ENCODE results near the gene OPN1LW. TPM values are rescaled to one million over a fixed set of nuclear protein-coding genes. Genes with fewer than 3 reads are reported as not detected.
"Not testable (repeated sequence)": the region's sequence is repeated elsewhere in the genome, so short reads cannot be mapped to it uniquely, and the experiment has no call there.

Gene OPN1LW
- total RNA-seq, 1 experiment from 2014 or later, result not detected

DNA sequence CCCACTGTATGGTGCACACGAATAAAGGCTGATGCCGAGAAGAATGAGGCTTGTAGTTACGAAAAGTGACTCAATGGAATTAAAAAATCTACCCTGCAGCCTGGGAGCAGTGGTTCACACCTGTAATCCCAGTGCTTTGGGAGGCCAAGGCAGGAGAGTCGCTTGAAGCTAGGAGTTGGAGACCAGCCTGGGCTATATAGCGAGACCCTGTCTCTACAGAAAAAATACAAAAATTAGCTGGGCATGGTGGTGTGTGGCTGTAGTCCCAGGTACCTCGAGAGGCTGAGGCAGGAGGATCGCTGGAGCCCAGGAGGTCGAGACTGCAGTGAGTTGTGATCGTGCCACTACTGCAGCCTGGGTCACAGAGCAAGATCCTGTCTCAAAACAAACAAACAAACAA lies 11.7 kb upstream of the OPN1LW start:
- DNase-seq (ENCODE audit: low read depth), result no peak

DNA sequence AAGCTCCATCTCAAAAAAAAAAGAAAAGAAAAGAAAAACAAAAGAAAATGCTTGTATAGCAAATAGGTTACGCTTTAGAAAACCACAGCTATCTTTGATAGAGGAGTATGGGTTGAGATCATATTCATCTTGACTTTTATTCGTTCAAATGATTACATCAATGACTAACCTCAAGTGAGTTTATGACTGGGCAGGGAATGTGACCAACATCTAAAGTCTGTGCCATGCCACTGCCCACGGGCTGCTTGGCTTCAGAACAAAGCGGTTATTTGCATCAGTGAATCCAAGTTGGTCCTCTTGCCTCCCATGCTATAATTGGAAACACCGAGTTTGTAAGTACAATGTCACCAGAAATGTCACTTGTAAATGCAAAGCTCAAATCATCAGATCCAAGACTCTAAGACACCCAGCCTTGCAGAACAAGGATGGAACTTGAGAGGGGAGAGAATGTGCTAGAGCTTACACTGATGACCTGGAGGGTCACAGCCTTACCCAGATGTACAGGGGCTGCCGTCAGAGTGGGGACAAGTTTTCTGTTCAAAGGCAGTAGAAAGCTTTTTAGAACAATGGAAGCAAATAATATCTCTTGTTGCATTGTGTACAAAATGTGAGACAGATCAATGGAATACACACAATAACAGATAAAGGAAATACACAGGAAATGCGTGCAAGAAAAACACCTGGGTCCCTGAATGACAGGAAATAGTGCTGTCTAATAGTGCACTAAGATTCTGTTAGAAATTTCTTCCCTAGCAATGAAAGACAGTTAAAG lies 8.4 kb upstream of the OPN1LW start:
- DNase-seq (ENCODE audit: low read depth), result no peak

- peak; percentile 24 for DNase-seq (ENCODE audit: low read depth)
Measured at GRCh38 chrX:154136627-154137161, 7.3 kb upstream of the OPN1LW start.

GRCh38 chrX:154138857-154139256 lies 5.2 kb upstream of the OPN1LW start:
- no peak for DNase-seq (ENCODE audit: low read depth)

- no peak for DNase-seq (ENCODE audit: low read depth)
Measured at GRCh38 chrX:154140206-154140605, 3.8 kb upstream of the OPN1LW start.

DNA sequence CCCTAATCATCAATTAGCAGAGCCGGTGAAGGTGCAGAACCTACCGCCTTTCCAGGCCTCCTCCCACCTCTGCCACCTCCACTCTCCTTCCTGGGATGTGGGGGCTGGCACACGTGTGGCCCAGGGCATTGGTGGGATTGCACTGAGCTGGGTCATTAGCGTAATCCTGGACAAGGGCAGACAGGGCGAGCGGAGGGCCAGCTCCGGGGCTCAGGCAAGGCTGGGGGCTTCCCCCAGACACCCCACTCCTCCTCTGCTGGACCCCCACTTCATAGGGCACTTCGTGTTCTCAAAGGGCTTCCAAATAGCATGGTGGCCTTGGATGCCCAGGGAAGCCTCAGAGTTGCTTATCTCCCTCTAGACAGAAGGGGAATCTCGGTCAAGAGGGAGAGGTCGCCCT lies 3.3 kb upstream of the OPN1LW start:
- no peak for DNase-seq (ENCODE audit: low read depth)

DNA sequence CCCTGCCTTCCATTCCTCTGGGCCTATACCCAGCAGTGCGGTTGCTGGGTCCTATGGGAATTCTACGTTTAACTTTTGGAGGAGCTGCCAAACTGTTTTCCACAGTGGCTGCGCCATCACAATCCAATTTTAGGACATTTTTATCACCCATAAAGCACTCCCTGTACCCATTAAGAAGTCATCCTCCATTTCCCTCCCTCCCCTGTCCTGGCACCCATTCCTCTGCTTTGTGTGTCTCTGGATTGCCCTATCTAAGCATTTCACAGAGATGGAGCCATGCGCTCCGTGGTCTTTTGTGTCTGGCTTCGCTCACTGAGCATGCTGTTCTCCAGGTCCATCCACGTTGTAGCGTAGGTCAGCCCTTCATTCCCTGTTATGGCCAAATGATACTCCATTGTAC lies 1.7 kb upstream of the OPN1LW start:
- no peak for DNase-seq (ENCODE audit: low read depth)

GRCh38 chrX:154142950-154143745 lies 895 bp upstream of the OPN1LW start:
- DNase-seq (ENCODE audit: low read depth), result no peak

DNA sequence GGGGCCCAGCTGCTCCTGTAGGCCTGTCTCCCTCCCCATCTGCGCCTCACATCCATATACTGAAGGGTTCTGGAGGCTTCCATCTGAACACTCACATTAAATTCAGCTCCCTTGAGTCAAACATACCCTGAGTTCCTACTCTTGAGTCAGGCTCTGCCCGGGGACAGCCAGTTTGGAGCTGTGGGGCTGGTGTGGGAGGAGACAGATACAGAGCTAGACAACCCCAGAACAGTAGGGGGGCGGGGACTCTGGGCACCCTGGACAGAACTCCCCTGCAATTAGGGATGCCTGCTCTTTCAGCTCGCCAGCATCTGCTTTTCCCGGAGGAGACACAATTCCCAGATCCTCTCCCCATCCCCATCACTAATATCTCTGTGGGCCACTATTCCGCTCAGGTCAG lies 7.0 kb downstream of the OPN1LW start:
- not testable (repeated sequence) for DNase-seq (ENCODE audit: low read depth)

DNA sequence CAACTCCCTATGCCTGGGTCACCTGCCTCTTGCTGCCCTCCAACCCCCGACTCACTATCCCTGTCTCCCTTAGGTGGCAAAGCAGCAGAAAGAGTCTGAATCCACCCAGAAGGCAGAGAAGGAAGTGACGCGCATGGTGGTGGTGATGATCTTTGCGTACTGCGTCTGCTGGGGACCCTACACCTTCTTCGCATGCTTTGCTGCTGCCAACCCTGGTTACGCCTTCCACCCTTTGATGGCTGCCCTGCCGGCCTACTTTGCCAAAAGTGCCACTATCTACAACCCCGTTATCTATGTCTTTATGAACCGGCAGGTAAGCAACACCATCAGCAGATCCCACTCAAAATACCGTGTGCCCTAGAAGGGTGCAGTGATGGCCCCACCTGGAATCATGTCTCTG lies 12.2 kb downstream of the OPN1LW start:
- not testable (repeated sequence) for DNase-seq (ENCODE audit: low read depth)

DNA sequence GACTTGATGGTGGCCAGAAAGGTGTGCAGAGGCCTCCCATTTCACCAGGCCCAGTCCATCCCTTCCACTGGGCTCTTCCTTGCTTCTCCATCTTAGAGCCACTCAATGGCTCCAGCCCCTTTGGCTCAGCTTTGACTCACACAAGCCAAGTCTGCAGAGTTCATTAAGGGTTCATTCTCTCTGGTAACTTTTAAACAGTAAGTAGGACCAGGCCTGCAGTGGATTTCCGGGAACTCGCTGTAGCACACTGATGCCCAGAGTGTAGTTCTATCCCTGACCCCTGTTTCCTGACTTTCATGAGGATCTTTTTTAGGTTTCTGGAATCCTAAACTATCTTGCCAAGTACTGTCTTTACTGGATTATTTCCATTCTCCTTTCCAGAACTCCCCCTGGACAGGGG lies 13.2 kb downstream of the OPN1LW start:
- not testable (repeated sequence) for DNase-seq (ENCODE audit: low read depth)

DNA sequence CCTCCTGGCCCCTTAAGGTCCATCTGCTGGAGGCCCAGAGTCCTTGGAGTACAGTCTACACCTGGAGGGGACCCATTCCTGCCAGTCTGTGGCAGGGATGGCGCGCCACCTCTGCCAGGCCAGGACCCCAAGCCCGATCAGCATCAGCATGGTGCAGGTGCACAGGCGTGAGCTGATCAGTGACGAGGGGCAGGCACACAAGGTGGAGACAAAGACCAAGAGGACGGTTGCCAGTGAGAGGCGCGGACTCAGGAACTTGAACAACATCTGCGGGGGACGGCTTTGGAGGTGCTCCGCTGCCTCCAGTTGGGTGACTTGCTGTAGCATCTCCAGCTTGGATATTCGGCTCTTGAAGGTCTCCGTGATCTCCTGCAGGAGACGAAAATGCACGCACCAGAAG lies 15.3 kb downstream of the OPN1LW start:
- not testable (repeated sequence) for DNase-seq (ENCODE audit: low read depth)

DNA sequence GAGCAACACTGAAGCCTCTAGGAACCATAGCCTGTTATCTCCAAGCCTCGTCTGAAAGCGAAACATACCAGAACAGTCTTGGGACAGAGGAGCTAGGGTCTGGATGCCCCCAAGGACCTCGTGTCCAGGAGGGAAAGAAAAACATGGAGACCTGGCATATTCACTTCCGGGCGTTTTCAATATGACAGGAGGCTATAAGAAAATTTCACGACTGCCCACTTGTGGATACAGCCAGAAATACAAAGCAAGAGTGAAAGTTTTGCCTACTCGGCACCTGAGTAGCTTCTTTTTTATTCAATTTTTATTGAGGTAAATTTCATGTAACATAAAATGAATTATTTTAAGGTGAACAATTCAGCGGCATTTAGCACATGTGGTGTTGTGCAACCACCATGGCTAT lies 20.9 kb downstream of the OPN1LW start:
- not testable (repeated sequence) for DNase-seq (ENCODE audit: low read depth)

DNA sequence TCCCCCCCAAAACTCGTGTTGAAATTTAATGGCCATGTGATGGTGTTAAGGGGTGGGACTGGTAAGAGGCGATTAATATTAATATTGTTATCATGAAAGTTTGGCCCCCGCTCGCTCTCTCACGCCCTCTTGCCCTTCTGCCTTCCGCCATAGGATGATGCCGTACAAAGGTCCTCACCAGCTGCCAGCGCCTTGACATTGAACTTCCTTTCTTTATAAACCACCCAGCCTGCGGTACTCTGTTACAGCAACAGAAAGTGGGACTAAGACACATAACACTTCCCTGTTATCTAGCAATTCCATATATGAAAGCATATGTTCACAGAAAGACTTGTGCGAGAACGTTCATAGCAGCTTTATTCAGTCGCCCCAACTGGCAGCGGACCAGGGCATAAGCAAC lies 24.3 kb downstream of the OPN1LW start:
- not testable (repeated sequence) for DNase-seq (ENCODE audit: low read depth)

DNA sequence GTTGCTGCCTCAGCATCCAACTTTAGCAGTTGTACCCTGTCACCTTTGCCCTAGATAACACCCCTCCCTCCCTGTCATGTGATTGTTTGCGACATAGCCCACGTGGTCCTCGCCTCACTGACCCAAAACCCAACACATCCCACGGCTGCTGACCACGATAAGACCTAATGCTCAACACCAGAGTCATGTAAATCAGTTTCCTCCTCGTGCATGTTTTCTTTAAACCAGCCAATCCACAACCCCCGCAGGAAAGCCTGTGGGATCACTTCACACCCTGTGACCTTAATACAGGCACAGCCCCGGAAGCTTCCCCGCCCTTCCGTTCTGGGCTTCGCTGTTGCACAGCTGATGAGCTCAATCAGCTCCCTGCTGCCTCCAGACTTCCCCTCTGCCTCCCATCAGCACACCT lies 28.5 kb downstream of the OPN1LW start:
- DNase-seq (ENCODE audit: low read depth), result not testable (repeated sequence)

GRCh38 chrX:154174356-154174755 lies 30.3 kb downstream of the OPN1LW start:
- not testable (repeated sequence) for DNase-seq (ENCODE audit: low read depth)

GRCh38 chrX:154182296-154182695 lies 38.3 kb downstream of the OPN1LW start, which contains the start of gene OPN1MW:
Gene OPN1MW, plus strand, starts transcription at chrX:154182596. Its CDS starts 82 bp downstream, at chrX:154182678.
- DNase-seq (ENCODE audit: low read depth), result not testable (repeated sequence)

DNA sequence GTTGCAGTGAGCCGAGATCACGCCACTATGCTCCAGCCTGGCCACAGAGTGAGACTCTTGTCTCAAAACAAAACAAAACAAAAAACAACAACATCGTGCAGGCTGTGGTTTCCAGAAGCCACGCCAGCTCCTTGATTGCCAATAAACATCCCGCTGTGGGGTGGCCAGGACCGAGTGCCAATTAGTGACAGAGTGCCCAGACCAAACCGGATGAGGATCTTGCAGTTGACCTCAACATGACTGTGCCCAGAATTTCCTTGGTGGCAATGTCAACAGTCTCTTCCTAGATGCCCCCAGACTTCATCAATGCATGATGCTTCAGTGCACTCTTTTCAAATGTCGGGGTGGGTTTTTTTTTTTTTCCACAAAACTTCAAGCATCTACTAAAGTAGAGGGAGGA lies 39.8 kb downstream of the OPN1LW start:
- not testable (repeated sequence) for DNase-seq (ENCODE audit: low read depth)

- not testable (repeated sequence) for DNase-seq (ENCODE audit: low read depth)
Measured at GRCh38 chrX:154192846-154193245, 48.8 kb downstream of the OPN1LW start.

DNA sequence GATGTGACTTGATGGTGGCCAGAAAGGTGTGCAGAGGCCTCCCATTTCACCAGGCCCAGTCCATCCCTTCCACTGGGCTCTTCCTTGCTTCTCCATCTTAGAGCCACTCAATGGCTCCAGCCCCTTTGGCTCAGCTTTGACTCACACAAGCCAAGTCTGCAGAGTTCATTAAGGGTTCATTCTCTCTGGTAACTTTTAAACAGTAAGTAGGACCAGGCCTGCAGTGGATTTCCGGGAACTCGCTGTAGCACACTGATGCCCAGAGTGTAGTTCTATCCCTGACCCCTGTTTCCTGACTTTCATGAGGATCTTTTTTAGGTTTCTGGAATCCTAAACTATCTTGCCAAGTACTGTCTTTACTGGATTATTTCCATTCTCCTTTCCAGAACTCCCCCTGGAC lies 50.3 kb downstream of the OPN1LW start:
- not testable (repeated sequence) for DNase-seq (ENCODE audit: low read depth)

DNA sequence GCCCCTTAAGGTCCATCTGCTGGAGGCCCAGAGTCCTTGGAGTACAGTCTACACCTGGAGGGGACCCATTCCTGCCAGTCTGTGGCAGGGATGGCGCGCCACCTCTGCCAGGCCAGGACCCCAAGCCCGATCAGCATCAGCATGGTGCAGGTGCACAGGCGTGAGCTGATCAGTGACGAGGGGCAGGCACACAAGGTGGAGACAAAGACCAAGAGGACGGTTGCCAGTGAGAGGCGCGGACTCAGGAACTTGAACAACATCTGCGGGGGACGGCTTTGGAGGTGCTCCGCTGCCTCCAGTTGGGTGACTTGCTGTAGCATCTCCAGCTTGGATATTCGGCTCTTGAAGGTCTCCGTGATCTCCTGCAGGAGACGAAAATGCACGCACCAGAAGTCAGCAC lies 52.4 kb downstream of the OPN1LW start:
- DNase-seq (ENCODE audit: low read depth), result not testable (repeated sequence)

All from HT1080 (cell line).